PFSK-1 (cell line): ENCODE data around the gene VPS16.

Source experiments
- FOXP2 ChIP-seq: optimal IDR thresholded peaks from 2 replicates; pipeline ENCODE3; 2011; ENCODE audit warnings: borderline replicate concordance, control low read depth, inconsistent platforms; ENCODE audit not compliant: insufficient read depth; ENCODE audit errors: extremely low read length, extremely low read depth
- POLR2AphosphoS5 ChIP-seq: IDR thresholded peaks from 2 replicates; pipeline ENCODE4 v1.6.1; 2012; ENCODE audit warnings: low read depth, mild to moderate bottlenecking, control low read depth, low read length, moderate library complexity
- SIN3A ChIP-seq: IDR thresholded peaks from 2 replicates; pipeline ENCODE4 v1.6.1; 2012; ENCODE audit warnings: mild to moderate bottlenecking, low read length, moderate library complexity, borderline replicate concordance; ENCODE audit not compliant: insufficient read depth
- TAF1 ChIP-seq: IDR thresholded peaks from 2 replicates; pipeline ENCODE4 v1.6.1; 2012; ENCODE audit warnings: low read length, control low read depth, borderline replicate concordance; ENCODE audit not compliant: insufficient read depth
- TF ChIP-seq, protein P1 (sequence below), 2 experiments: IDR thresholded peaks; 2 replicates each; pipeline versions ENCODE4 v1.6.1 to v1.8.0; 2011 to 2012; ENCODE audit warnings: low read depth in 2 of 2, low read length in 2 of 2, control low read depth in 1 of 2, inconsistent platforms in 1 of 2, mild to moderate bottlenecking in 1 of 2, moderate library complexity in 1 of 2; ENCODE audit not compliant: insufficient read depth in 1 of 2

The VPS16 gene

DNA sequence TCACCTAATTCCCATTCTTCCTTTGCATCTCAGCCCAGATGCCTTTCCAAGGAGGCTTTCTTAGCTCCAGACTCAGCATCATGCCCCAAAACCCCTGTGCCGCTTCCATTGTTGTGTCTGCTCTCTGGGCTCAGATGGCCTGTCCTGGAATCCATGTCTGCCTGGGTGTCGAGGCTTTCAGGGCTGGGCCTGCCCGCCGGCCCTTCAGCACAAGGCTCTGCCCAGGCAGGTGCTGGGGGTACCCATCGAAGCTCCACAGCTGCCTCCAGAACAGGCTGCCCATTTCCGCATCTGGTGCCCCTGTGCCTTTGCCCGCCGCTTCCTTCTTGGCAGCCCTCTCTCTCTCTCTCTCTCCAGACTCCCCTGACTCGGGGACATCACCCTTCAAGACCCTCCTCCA is 41.3 kb upstream of the VPS16 start:
- TF ChIP-seq TAF1 (no peak), SIN3A (no peak), FOXP2 (no peak), POLR2AphosphoS5 (no peak)
- TF ChIP-seq, protein P1, sequence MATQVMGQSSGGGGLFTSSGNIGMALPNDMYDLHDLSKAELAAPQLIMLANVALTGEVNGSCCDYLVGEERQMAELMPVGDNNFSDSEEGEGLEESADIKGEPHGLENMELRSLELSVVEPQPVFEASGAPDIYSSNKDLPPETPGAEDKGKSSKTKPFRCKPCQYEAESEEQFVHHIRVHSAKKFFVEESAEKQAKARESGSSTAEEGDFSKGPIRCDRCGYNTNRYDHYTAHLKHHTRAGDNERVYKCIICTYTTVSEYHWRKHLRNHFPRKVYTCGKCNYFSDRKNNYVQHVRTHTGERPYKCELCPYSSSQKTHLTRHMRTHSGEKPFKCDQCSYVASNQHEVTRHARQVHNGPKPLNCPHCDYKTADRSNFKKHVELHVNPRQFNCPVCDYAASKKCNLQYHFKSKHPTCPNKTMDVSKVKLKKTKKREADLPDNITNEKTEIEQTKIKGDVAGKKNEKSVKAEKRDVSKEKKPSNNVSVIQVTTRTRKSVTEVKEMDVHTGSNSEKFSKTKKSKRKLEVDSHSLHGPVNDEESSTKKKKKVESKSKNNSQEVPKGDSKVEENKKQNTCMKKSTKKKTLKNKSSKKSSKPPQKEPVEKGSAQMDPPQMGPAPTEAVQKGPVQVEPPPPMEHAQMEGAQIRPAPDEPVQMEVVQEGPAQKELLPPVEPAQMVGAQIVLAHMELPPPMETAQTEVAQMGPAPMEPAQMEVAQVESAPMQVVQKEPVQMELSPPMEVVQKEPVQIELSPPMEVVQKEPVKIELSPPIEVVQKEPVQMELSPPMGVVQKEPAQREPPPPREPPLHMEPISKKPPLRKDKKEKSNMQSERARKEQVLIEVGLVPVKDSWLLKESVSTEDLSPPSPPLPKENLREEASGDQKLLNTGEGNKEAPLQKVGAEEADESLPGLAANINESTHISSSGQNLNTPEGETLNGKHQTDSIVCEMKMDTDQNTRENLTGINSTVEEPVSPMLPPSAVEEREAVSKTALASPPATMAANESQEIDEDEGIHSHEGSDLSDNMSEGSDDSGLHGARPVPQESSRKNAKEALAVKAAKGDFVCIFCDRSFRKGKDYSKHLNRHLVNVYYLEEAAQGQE (IDR thresholded peaks at IDR 0.05; ENCODE audit: insufficient read depth in 1 of 2, low read depth in 2 of 2, low read length in 2 of 2) = no peak

- TF ChIP-seq, protein P1 (IDR thresholded peaks at IDR 0.05; ENCODE audit: insufficient read depth in 1 of 2, low read depth in 2 of 2, low read length in 2 of 2) = peak in 1 of 2 experiments; percentile 63; a peak in 1 of 4 replicates
- TF ChIP-seq SIN3A = no peak
These were observed 40.6 kb upstream of the VPS16 start for GRCh38 chr20:2799688-2800520.

DNA sequence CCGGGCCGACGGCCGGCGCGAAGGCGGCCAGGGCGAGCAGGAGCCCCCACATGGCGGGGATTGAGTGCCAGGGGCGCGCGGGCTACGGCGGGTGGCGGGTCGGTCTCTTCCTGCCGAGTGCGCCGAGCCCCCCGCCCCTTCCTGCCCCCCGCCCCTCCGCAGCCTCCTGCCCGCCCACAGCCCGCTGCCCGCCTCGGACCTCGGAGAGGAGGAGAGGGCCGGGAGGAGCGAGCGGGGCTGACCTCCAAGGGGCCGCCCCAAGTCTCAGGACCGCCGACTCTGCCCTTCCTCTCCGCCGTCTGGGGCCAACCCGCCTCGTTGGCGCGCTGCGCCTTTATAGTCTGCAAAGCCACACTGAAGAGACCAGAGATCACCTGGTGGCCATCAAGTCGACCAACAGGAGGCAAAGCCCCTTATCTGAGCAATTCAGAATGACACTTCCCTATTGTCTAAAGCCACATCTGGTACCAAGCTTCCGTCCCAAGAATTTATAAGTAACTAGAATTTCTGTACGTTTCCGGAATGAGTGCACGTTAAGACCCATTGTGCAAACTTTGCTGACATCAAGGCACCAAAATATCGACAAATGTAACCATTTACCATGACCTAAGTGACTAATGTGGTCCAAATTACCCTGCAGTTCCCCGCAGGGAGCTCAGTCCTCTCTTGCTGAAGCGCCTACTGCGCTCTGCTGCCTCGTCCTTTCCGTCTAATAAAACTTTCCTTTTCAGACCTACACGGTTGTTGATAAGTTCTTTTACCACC is 39.8 kb upstream of the VPS16 start, which contains the start of gene CPXM1:
TSS of gene CPXM1 (minus strand) at position 107 of the 765 bp plus-strand sequence. CDS start at position 52, 55 bp downstream.
- TF ChIP-seq TAF1 (0 out of 2 replicates have a peak, but pooled peaks have one; percentile 12), FOXP2 (no peak), POLR2AphosphoS5 (peak; percentile 61; the same call in 1 of the 2 replicates), SIN3A (no peak)
- TF ChIP-seq, protein P1 (IDR thresholded peaks at IDR 0.05; ENCODE audit: insufficient read depth in 1 of 2, low read depth in 2 of 2, low read length in 2 of 2) = no peak

DNA sequence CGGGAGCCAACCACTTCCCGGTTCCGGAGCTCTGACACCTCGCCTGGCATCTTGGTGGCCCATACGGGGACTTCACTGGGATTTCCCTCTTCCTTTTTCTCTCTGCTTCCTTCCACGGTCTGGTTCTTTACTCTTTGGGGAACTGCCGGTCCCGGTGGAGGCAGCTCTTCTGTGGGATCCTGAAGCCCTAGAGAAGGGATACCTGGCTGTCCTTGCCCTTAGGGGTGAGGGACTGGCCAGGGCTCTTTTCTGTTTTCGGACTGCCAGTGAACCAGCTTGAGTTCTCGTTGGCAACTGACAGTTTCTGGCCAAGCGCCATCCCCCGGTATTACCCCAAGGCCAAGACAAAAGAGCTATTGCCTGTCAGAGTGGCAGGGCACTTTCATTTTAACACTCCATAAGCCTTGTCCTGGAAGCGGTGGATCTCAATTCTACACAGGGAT is 39.2 kb upstream of the VPS16 start:
- TF ChIP-seq, protein P1 (IDR thresholded peaks at IDR 0.05; ENCODE audit: insufficient read depth in 1 of 2, low read depth in 2 of 2, low read length in 2 of 2) = no peak
- TF ChIP-seq SIN3A (no peak), FOXP2 (no peak), TAF1 (no peak), POLR2AphosphoS5 (no peak)
